GM20431 (cell line): Measurements from ENCODE around the gene SLC9C2.
"Not testable (repeated sequence)": the region's sequence is repeated elsewhere in the genome, so short reads cannot be mapped to it uniquely, and the experiment has no call there.

Source experiments
- in situ Hi-C: fragments of 300-500 bp; cut with MseI, MboI; formaldehyde crosslinking; loops from one replicate; pipeline ENCODE4 v1.15.0; 2020; ENCODE audit warnings: low sequenced_read_pairs; ENCODE audit not compliant: unreplicated experiment

Gene SLC9C2

GRCh38 chr1:173603056-173603591 lies at the start of gene SLC9C2:
TSS of gene SLC9C2 (minus strand) at chr1:173603072. CDS start at chr1:173601776, 1,296 bp downstream.
- in situ Hi-C loops = no loop called here

GRCh38 chr1:173648880-173649605 lies 46.2 kb upstream of the SLC9C2 start:
- in situ Hi-C loops = no loop called here

GRCh38 chr1:173646656-173647055 lies 43.8 kb upstream of the SLC9C2 start:
- in situ Hi-C loops = no loop called here

GRCh38 chr1:173642450-173643139 lies 39.7 kb upstream of the SLC9C2 start:
- in situ Hi-C loops = not testable (repeated sequence)

- in situ Hi-C loops = no loop called here
Measured at GRCh38 chr1:173639102-173639501, 36.2 kb upstream of the SLC9C2 start.

- in situ Hi-C loops = no loop called here
Measured at GRCh38 chr1:173638043-173639021, 35.5 kb upstream of the SLC9C2 start.

- in situ Hi-C loops = not testable (repeated sequence)
Measured at GRCh38 chr1:173637236-173638042, 34.6 kb upstream of the SLC9C2 start.

GRCh38 chr1:173635116-173635515 lies 32.2 kb upstream of the SLC9C2 start, which contains the start of gene TEX50:
TSS of gene TEX50 (plus strand) at chr1:173635338. CDS start at chr1:173635522, 184 bp downstream.
- in situ Hi-C loops = no loop called here

- in situ Hi-C loops = no loop called here
Measured at GRCh38 chr1:173628888-173629287, 26.0 kb upstream of the SLC9C2 start.

GRCh38 chr1:173627269-173627668 lies 24.4 kb upstream of the SLC9C2 start:
- in situ Hi-C loops = no loop called here

GRCh38 chr1:173616859-173617258 lies 14.0 kb upstream of the SLC9C2 start:
- in situ Hi-C loops = no loop called here

- in situ Hi-C loops = not testable (repeated sequence)
Measured at GRCh38 chr1:173613086-173613485, 10.2 kb upstream of the SLC9C2 start.

- in situ Hi-C loops = no loop called here
Measured at GRCh38 chr1:173608503-173609216, 5.8 kb upstream of the SLC9C2 start.

GRCh38 chr1:173601588-173601987 lies 1.3 kb downstream of the SLC9C2 start:
- in situ Hi-C loops = no loop called here

GRCh38 chr1:173596097-173596825 lies 6.6 kb downstream of the SLC9C2 start:
- in situ Hi-C loops = no loop called here

- in situ Hi-C loops = not testable (repeated sequence)
Measured at GRCh38 chr1:173591138-173591537, 11.7 kb downstream of the SLC9C2 start.

- in situ Hi-C loops = no loop called here
Measured at GRCh38 chr1:173590557-173590956, 12.3 kb downstream of the SLC9C2 start.
